Measurements from ENCODE around the gene VPS16. TPM values are rescaled to one million over a fixed set of nuclear protein-coding genes. Genes with fewer than 3 reads are reported as not detected.

VPS16 gene
- total and polyA plus RNA-seq, 10 donors, result 32.0 to 104 (median 44.5) TPM

- H3K4me3 ChIP-seq, result no peak overlapping the region
- intact Hi-C loops (cut with DNase I; ENCODE audit: low total_unique reads), result no loop called here
- H3K9me3 ChIP-seq, result no peaks in the 10 kb centered on the region
- no peak for DNase-seq
- H3K27ac ChIP-seq, result no peak overlapping the region
- peaks cover 3 to 21% (median 11%) of the 10 kb centered on the region in 6 donors for H3K4me1 ChIP-seq
- H3K27me3 ChIP-seq (replicated peaks in 1 of 7), result peaks cover 0 to 10% (median 0%) of the 10 kb centered on the region in 7 donors
- WGBS, 5 donors, result 86 to 95% (median 92%) methylated on average over 14 of the region's 14 CpGs
- H3K36me3 ChIP-seq, result peaks cover 0 to 34% (median 3%) of the 10 kb centered on the region in 6 donors
- TF ChIP-seq POLR2AphosphoS5 (IDR thresholded peaks at IDR 0.05), result no peak
These were observed 6.0 kb upstream of the VPS16 start for GRCh38 chr20:2834401-2835110.

DNA sequence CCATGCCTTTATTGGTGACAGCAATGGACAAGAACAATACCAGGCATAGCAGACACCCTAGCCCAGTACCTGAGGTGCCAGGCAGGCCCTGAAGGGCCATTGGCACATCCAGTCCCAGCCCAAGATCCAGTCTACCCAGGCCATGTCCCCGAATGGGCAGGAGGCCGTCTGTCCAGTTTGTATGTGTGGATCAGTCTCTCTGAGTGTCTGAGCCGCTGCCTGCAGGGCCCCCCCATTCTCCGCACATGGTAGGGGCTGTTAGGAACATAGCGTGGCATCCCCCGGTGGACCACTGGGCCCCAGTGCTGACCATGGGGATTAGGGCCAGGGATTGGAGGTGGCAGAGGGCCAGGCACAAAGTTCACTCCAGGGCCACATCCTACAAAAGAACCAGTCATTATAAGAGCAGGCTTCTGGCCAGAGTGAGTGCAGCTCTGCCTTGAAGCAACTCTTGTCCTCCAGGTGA is 5.2 kb upstream of the VPS16 start:
- TF ChIP-seq CTCF (IDR thresholded peaks at IDR 0.05 in 8 of 11, conservative IDR thresholded peaks at IDR 0.05 in 3 of 11), result no peak
- H3K36me3 ChIP-seq, result peaks cover 0 to 34% (median 3%) of the 10 kb centered on the region in 6 donors
- intact Hi-C loops (cut with DNase I; ENCODE audit: low total_unique reads), result no loop called here
- H3K27ac ChIP-seq, result no peak overlapping the region
- H3K27me3 ChIP-seq (replicated peaks in 1 of 7), result peaks cover 0 to 9% (median 0%) of the 10 kb centered on the region in 7 donors
- no peaks in the 10 kb centered on the region for H3K9me3 ChIP-seq
- peaks cover 8 to 29% (median 18%) of the 10 kb centered on the region in 6 donors for H3K4me1 ChIP-seq
- 93 to 100% (median 96%) methylated on average over 4 to 6 of the region's 6 CpGs for WGBS, 5 donors
- no peak for DNase-seq
- H3K4me3 ChIP-seq, result no peak overlapping the region

DNA sequence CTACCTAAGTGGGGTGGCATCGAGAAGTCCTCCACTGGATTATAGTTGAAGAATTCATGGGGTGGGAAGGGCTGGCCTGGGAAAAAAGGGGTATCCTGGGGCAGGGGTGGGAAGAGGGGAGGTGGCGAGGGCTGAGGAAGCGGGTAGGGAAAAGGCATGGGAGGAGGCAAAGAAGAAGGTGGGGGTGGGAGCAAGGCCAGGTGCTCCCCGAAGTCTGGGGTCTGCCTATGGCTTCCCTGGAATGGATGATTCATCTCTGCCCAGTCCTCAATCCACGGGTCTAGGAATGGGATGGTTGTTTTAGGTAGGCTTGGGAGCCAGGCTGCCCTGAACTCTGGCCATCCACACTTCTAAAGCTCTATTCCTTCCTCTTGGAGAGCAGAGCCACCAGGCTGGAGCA is 4.5 kb upstream of the VPS16 start:
- DNase-seq, result no peak
- WGBS, 5 donors, result 82 to 92% (median 87%) methylated on average over 5 of the region's 5 CpGs
- intact Hi-C loops (cut with DNase I; ENCODE audit: low total_unique reads), result no loop called here

GRCh38 chr20:2837221-2837960 is 3.2 kb upstream of the VPS16 start:
- H3K4me1 ChIP-seq, result peaks cover 8 to 37% (median 32%) of the 10 kb centered on the region in 6 donors
- intact Hi-C loops (cut with DNase I; ENCODE audit: low total_unique reads), result no loop called here
- H3K27ac ChIP-seq, result no peak overlapping the region
- H3K4me3 ChIP-seq, result no peak overlapping the region
- WGBS, 5 donors, result 86 to 93% (median 89%) methylated on average over 6 of the region's 6 CpGs
- no peak for TF ChIP-seq POLR2A (IDR thresholded peaks at IDR 0.05)
- TF ChIP-seq POLR2AphosphoS5 (IDR thresholded peaks at IDR 0.05), result no peak
- TF ChIP-seq CTCF (IDR thresholded peaks at IDR 0.05 in 8 of 11, conservative IDR thresholded peaks at IDR 0.05 in 3 of 11), result no peak
- H3K9me3 ChIP-seq, result no peaks in the 10 kb centered on the region
- no peaks in the 10 kb centered on the region for H3K27me3 ChIP-seq (replicated peaks in 1 of 7)
- DNase-seq, result no peak
- peaks cover 0 to 34% (median 3%) of the 10 kb centered on the region in 6 donors for H3K36me3 ChIP-seq

More for the DNA sequence above, 4.5 kb upstream of the VPS16 start:
- H3K4me3 ChIP-seq, result no peak overlapping the region
- no peaks in the 10 kb centered on the region for H3K9me3 ChIP-seq
- H3K4me1 ChIP-seq, result peaks cover 8 to 30% (median 20%) of the 10 kb centered on the region in 6 donors
- peaks cover 0 to 34% (median 3%) of the 10 kb centered on the region in 6 donors for H3K36me3 ChIP-seq
- peaks cover 0 to 2% (median 0%) of the 10 kb centered on the region in 7 donors for H3K27me3 ChIP-seq (replicated peaks in 1 of 7)
- TF ChIP-seq CTCF (IDR thresholded peaks at IDR 0.05 in 8 of 11, conservative IDR thresholded peaks at IDR 0.05 in 3 of 11), result no peak
- TF ChIP-seq POLR2AphosphoS5 (IDR thresholded peaks at IDR 0.05), result no peak
- no peak for TF ChIP-seq POLR2A (IDR thresholded peaks at IDR 0.05)
- H3K27ac ChIP-seq, result no peak overlapping the region

All from spleen (tissue), 11 donors.